ENCODE results near the gene FAM78A. TPM values are rescaled to one million over a fixed set of nuclear protein-coding genes. Genes with fewer than 3 reads are reported as not detected.

Gene FAM78A
- total and polyA plus RNA-seq, 7 donors = 4.3 to 17.6 (median 11.5) TPM

- Histone ChIP-seq H3K4me3 (peak overlapping the region; percentile 70), H3K27me3 (ENCODE audit: insufficient read depth in 3 of 3, low read length in 2 of 3) (no peaks in the 10 kb centered on the region), H3K9me3 (no peaks in the 10 kb centered on the region), H3K4me1 (peaks cover 38% of the 10 kb centered on the region), H3K36me3 (ENCODE audit: insufficient read depth in 1 of 2, low read depth in 1 of 2) (no peaks in the 10 kb centered on the region), H3K27ac (peak overlapping the region; percentile 98)
- ATAC-seq (peak; percentile 63 to 71 (median 66)), DNase-seq (peak; percentile 87 to 93)
- TF ChIP-seq, protein P1, sequence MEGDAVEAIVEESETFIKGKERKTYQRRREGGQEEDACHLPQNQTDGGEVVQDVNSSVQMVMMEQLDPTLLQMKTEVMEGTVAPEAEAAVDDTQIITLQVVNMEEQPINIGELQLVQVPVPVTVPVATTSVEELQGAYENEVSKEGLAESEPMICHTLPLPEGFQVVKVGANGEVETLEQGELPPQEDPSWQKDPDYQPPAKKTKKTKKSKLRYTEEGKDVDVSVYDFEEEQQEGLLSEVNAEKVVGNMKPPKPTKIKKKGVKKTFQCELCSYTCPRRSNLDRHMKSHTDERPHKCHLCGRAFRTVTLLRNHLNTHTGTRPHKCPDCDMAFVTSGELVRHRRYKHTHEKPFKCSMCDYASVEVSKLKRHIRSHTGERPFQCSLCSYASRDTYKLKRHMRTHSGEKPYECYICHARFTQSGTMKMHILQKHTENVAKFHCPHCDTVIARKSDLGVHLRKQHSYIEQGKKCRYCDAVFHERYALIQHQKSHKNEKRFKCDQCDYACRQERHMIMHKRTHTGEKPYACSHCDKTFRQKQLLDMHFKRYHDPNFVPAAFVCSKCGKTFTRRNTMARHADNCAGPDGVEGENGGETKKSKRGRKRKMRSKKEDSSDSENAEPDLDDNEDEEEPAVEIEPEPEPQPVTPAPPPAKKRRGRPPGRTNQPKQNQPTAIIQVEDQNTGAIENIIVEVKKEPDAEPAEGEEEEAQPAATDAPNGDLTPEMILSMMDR (IDR thresholded peaks at IDR 0.05) = no peak
- intact Hi-C loops (cut with DNase I) = loop anchor here in 1 of 2 donors (5.0 kb wide), 1 partner anchor 101 kb away; no protein-coding TSS in a partner anchor
- WGBS, 3 donors = 8 to 15% (median 12%) methylated on average over 31 to 59 of the region's 59 CpGs
These were observed 1.8 kb upstream of the FAM78A start for GRCh38 chr9:131277910-131278701.

GRCh38 chr9:131277287-131277909 lies 1.1 kb upstream of the FAM78A start:
- peak overlapping the region; percentile 98 for H3K27ac ChIP-seq
- intact Hi-C loops (cut with DNase I) = loop anchor here in 1 of 2 donors (5.0 kb wide), 1 partner anchor 100 kb away; no protein-coding TSS in a partner anchor

DNA sequence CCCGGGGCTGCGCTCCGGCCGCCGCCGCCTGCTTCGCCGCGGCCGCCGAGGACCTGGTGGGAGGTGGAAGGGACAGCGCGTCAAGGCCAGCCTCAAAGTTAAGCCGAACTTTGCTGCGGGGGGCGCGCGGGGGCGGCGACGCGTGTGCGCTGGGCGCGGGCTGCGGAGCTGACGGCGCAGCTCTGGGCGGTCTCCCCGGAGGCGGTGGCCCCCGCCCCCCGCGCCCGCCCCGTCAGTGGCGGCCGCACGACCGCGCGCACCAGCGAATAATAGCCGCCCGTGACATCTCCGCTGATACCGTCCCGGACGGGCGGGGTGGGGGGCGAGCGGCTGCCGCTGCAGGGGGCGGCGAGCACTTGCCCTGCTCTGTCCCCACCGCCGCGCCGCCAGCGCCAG lies 579 bp upstream of the FAM78A start:
- TF ChIP-seq, protein P1 (IDR thresholded peaks at IDR 0.05) = no peak
- Histone ChIP-seq H3K36me3 (ENCODE audit: insufficient read depth in 1 of 2, low read depth in 1 of 2) (no peaks in the 10 kb centered on the region), H3K4me3 (peak overlapping the region; percentile 70), H3K27ac (peak overlapping the region; percentile 98), H3K27me3 (ENCODE audit: insufficient read depth in 3 of 3, low read length in 2 of 3) (no peaks in the 10 kb centered on the region), H3K9me3 (no peaks in the 10 kb centered on the region), H3K4me1 (peaks cover 42% of the 10 kb centered on the region)
- 0 to 1% (median 1%) methylated on average over 17 to 60 of the region's 60 CpGs for WGBS, 3 donors
- intact Hi-C loops (cut with DNase I) = loop anchor here in 1 of 2 donors (5.0 kb wide), 1 partner anchor 100 kb away; no protein-coding TSS in a partner anchor
- ATAC-seq (no peak), DNase-seq (no peak)

More at GRCh38 chr9:131277287-131277909, 1.1 kb upstream of the FAM78A start:
- Histone ChIP-seq H3K4me3 (peak overlapping the region; percentile 70), H3K4me1 (peaks cover 41% of the 10 kb centered on the region), H3K36me3 (ENCODE audit: insufficient read depth in 1 of 2, low read depth in 1 of 2) (no peaks in the 10 kb centered on the region), H3K27me3 (ENCODE audit: insufficient read depth in 3 of 3, low read length in 2 of 3) (no peaks in the 10 kb centered on the region), H3K9me3 (no peaks in the 10 kb centered on the region)
- TF ChIP-seq, protein P1 (IDR thresholded peaks at IDR 0.05) = no peak
- DNase-seq (peak in 1 of 2 donors; percentile 67), ATAC-seq (no peak)
- 0 to 2% (median 1%) methylated on average over 39 to 77 of the region's 78 CpGs for WGBS, 3 donors

GRCh38 chr9:131275332-131276093 lies 797 bp downstream of the FAM78A start:
- no peaks in the 10 kb centered on the region for H3K9me3 ChIP-seq
- intact Hi-C loops (cut with DNase I) = loop anchor here in 1 of 2 donors (5.0 kb wide), 1 partner anchor 98 kb away; no protein-coding TSS in a partner anchor
- peak overlapping the region; percentile 98 for H3K27ac ChIP-seq
- no peaks in the 10 kb centered on the region for H3K36me3 ChIP-seq (ENCODE audit: insufficient read depth in 1 of 2, low read depth in 1 of 2)
- TF ChIP-seq, protein P1 (IDR thresholded peaks at IDR 0.05) = peak; percentile 34
- H3K4me3 ChIP-seq = peak overlapping the region; percentile 70
- ATAC-seq = peak; percentile 49 to 72 (median 70)
- peaks cover 55% of the 10 kb centered on the region for H3K4me1 ChIP-seq
- peak; percentile 54 to 85 for DNase-seq
- 8 to 27% (median 13%) methylated on average over 29 of the region's 29 CpGs for WGBS, 3 donors
- H3K27me3 ChIP-seq (ENCODE audit: insufficient read depth in 3 of 3, low read length in 2 of 3) = no peaks in the 10 kb centered on the region

All from psoas muscle (tissue), 8 donors.